ENCODE results near the gene PI4KA. TPM values are rescaled to one million over a fixed set of nuclear protein-coding genes. Genes with fewer than 3 reads are reported as not detected.
"Not testable (repeated sequence)": the region's sequence is repeated elsewhere in the genome, so short reads cannot be mapped to it uniquely, and the experiment has no call there.

Gene PI4KA
- total RNA-seq, 2 donors from 2014 or later: 74.2 to 115 TPM

DNA sequence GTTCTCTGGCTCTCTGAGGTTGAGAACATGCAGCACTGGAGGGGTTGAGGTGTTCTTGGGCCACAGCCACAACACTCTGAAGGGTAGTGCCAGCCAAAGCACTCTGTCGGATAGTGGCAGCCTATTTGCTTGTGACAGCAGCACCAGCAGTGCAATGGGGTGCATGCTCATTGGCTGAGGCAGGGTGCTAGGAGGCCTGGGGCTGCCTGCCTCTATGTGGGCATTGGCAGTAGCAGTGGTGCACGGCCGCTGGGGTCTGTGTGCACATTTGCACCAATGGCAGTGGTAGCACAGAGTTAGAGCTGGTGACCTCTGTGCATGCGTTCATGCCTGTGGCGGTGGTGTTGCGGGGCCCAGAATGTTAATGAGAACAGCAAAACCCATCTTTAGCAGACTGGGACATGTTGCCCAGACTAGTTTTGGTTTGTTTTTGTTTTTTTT, 25.4 kb downstream of the PI4KA start:
- TF ChIP-seq, protein P1, sequence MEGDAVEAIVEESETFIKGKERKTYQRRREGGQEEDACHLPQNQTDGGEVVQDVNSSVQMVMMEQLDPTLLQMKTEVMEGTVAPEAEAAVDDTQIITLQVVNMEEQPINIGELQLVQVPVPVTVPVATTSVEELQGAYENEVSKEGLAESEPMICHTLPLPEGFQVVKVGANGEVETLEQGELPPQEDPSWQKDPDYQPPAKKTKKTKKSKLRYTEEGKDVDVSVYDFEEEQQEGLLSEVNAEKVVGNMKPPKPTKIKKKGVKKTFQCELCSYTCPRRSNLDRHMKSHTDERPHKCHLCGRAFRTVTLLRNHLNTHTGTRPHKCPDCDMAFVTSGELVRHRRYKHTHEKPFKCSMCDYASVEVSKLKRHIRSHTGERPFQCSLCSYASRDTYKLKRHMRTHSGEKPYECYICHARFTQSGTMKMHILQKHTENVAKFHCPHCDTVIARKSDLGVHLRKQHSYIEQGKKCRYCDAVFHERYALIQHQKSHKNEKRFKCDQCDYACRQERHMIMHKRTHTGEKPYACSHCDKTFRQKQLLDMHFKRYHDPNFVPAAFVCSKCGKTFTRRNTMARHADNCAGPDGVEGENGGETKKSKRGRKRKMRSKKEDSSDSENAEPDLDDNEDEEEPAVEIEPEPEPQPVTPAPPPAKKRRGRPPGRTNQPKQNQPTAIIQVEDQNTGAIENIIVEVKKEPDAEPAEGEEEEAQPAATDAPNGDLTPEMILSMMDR (IDR thresholded peaks at IDR 0.05): no peak
- TF ChIP-seq POLR2A (IDR thresholded peaks at IDR 0.05) (no peak), POLR2AphosphoS5 (IDR thresholded peaks at IDR 0.05) (no peak)
- intact Hi-C loops (cut with DNase I): no loop called here
- H3K27ac ChIP-seq: no peak overlapping the region
- no peak overlapping the region for H3K4me3 ChIP-seq
- H3K4me1 ChIP-seq (replicated peaks): no peaks in the 10 kb centered on the region
- H3K27me3 ChIP-seq (replicated peaks; ENCODE audit: insufficient read depth): no peaks in the 10 kb centered on the region
- 95% methylated on average over 6 of the region's 6 CpGs for WGBS
- no peaks in the 10 kb centered on the region for H3K36me3 ChIP-seq
- no peak for DNase-seq (ENCODE audit: low spot score)
- no peaks in the 10 kb centered on the region for H3K9me3 ChIP-seq

DNA sequence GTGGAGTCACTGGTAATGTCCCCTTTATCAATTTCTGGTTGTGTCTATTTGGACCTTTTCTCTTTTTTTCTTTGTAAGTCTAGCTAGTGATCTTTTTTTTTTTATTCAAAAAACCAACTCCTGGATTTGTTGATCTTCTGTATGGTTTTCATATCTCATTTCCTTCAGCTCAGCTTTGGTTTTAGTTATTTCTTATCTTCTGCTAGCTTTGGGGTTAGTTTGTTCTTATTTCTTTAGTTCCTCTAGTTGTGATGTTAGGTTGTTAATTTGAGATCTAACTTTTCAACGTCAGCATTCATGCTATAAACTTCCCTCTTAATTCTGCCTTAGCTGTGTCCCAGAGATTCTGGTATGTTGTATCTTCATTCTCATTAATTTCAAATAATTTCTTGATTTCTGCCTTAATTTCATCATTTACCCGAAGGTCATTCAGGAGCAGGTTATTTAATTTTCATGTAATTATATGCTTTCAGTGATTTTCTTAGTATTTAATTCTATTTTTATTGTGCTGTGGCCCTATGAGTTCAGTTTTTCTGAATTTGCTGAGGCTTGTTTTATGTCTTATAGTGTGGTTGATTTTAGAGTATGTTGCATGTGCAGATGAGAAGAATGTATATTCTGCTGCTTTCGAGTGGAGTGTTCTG, 29.0 kb downstream of the PI4KA start:
- Histone ChIP-seq H3K4me1 (replicated peaks) (no peaks in the 10 kb centered on the region), H3K27me3 (replicated peaks; ENCODE audit: insufficient read depth) (no peaks in the 10 kb centered on the region), H3K4me3 (no peak overlapping the region), H3K36me3 (no peaks in the 10 kb centered on the region), H3K9me3 (no peaks in the 10 kb centered on the region), H3K27ac (no peak overlapping the region)
- intact Hi-C loops (cut with DNase I): no loop called here
- no peak for DNase-seq (ENCODE audit: low spot score)
- 94% methylated on average over 3 of the region's 3 CpGs for WGBS
- no peak for TF ChIP-seq POLR2AphosphoS5 (IDR thresholded peaks at IDR 0.05)
- TF ChIP-seq, protein P1 (IDR thresholded peaks at IDR 0.05): no peak
- no peak for TF ChIP-seq POLR2A (IDR thresholded peaks at IDR 0.05)

DNA sequence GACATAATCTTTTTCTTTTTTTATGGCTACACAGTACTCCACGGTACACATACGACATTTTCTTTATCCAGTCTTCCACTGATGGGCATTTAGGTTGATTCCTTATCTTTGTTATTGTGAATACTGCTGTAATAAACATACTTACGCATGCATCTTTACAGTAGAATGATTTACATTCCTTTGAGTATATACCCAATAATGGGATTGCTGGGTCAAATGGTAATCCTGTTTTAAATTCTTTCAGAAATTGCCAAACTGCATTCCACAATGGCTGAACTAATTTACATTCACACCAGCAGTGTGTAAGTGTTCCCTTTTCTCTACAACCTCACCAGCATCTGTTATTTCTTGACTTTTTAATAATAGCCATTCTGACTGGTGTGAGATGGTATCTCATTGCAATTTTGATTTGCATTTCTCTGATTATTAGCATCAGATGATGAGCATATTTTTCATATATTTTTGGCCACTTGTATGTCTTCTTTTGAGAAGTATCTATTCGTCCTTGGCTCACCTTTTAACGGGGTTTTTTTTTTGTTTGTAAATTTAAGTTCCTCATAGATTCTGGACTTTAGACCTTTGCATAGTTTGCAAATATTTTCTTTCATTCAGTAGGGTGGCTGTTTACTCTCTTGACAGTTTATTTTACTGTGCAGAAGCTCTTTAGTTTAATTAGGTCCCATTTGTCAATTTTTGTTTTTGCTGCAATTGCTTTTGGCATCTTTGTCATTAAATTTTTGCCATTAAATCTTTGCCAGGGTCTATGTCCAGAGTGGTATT, 32.0 kb downstream of the PI4KA start:
- intact Hi-C loops (cut with DNase I); H3K9me3 ChIP-seq; H3K27me3 ChIP-seq (replicated peaks; ENCODE audit: insufficient read depth); H3K36me3 ChIP-seq; H3K4me1 ChIP-seq (replicated peaks); H3K4me3 ChIP-seq; H3K27ac ChIP-seq; DNase-seq (ENCODE audit: low spot score): not testable (repeated sequence)
- WGBS: 80% methylated on average over 5 of the region's 5 CpGs

DNA sequence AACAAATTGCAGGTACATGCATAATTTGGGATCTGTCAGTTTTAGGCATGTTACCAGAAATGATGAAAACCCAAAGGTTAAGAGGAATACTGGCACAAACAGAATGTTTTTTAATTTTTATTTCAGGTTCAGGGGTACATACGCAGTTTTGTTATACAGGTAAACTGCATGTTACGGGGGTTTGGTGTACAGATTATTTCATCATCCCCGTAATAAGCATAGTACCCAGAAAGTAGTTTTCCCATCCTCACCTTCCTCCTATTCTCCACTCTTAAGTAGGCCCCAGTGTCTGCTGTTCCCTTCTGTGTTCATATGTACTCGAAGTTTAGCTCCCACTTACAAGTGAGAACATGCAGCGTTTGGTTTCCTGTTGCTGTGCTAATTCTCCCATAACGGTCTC, 33.0 kb downstream of the PI4KA start:
- no peaks in the 10 kb centered on the region for H3K36me3 ChIP-seq
- H3K4me1 ChIP-seq (replicated peaks): no peaks in the 10 kb centered on the region
- H3K4me3 ChIP-seq: no peak overlapping the region
- intact Hi-C loops (cut with DNase I): no loop called here
- WGBS: 85% methylated on average over 6 of the region's 6 CpGs
- no peaks in the 10 kb centered on the region for H3K9me3 ChIP-seq
- no peak overlapping the region for H3K27ac ChIP-seq
- H3K27me3 ChIP-seq (replicated peaks; ENCODE audit: insufficient read depth): no peaks in the 10 kb centered on the region
- TF ChIP-seq, protein P1 (IDR thresholded peaks at IDR 0.05): no peak
- TF ChIP-seq POLR2A (IDR thresholded peaks at IDR 0.05): no peak
- no peak for TF ChIP-seq POLR2AphosphoS5 (IDR thresholded peaks at IDR 0.05)
- DNase-seq (ENCODE audit: low spot score): no peak

DNA sequence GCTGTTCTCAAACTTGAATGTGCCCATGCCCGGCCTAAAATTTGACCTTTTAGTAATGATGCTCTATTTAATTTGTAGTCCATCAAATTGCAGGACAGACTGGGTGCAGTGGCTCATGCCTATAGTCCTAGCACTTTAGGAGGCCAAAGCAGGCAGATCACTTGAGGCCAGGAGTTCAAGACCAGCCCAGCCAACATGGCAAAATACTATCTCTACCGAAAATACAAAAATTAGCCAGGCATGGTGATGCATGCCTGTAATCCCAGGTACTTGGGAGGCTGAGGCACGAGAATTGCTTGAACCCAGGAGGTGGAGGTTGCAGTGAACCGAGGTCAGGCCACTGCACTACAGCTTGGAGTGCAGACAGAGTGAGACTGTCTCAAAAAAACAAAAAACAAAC, 33.4 kb downstream of the PI4KA start:
- H3K36me3 ChIP-seq; H3K27ac ChIP-seq; DNase-seq (ENCODE audit: low spot score); intact Hi-C loops (cut with DNase I); H3K27me3 ChIP-seq (replicated peaks; ENCODE audit: insufficient read depth); H3K4me3 ChIP-seq; H3K4me1 ChIP-seq (replicated peaks); H3K9me3 ChIP-seq: not testable (repeated sequence)
- 94% methylated on average over 4 of the region's 4 CpGs for WGBS

DNA sequence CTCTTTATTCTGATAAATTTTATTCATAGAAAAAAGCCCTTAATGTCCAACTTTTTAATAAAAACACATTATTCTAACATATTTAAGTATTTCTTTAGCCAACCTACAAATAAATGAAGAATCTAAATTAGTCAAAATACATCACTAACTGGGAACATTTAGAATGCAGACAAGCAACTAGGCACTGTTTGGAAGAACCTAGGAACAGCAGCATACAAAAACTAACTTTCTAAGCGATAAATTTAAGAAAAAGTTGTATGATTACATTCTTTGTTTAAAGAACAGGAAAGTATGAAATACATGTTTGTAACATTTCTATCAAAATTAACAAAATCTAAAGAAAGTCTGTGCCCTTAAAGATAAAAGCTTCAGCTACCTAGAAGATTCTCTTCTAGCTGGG, 35.3 kb downstream of the PI4KA start:
- no peak overlapping the region for H3K27ac ChIP-seq
- TF ChIP-seq POLR2A (IDR thresholded peaks at IDR 0.05): no peak
- no peak for TF ChIP-seq POLR2AphosphoS5 (IDR thresholded peaks at IDR 0.05)
- TF ChIP-seq, protein P1 (IDR thresholded peaks at IDR 0.05): no peak
- intact Hi-C loops (cut with DNase I): no loop called here
- DNase-seq (ENCODE audit: low spot score): no peak
- WGBS: 91% methylated on average over 1 of the region's 1 CpG
- no peaks in the 10 kb centered on the region for H3K4me1 ChIP-seq (replicated peaks)
- H3K36me3 ChIP-seq: peaks cover 0 to 4% of the 10 kb centered on the region in 2 donors
- no peaks in the 10 kb centered on the region for H3K9me3 ChIP-seq
- H3K4me3 ChIP-seq: no peak overlapping the region
- no peaks in the 10 kb centered on the region for H3K27me3 ChIP-seq (replicated peaks; ENCODE audit: insufficient read depth)

Measured in prostate gland (tissue), 2 donors.